RKO (cell line): ENCODE measurements around the gene PPARG.
"Not testable (repeated sequence)": the region's sequence is repeated elsewhere in the genome, so short reads cannot be mapped to it uniquely, and the experiment has no call there.

Experiments
- DNase-seq: peaks from one replicate; pipeline ENCODE4 v3.0.0-alpha.2; 2016; ENCODE audit warnings: low spot score

PPARG gene

GRCh38 chr3:12443781-12444522, 155.1 kb downstream of the PPARG start:
- DNase-seq = no peak

DNA sequence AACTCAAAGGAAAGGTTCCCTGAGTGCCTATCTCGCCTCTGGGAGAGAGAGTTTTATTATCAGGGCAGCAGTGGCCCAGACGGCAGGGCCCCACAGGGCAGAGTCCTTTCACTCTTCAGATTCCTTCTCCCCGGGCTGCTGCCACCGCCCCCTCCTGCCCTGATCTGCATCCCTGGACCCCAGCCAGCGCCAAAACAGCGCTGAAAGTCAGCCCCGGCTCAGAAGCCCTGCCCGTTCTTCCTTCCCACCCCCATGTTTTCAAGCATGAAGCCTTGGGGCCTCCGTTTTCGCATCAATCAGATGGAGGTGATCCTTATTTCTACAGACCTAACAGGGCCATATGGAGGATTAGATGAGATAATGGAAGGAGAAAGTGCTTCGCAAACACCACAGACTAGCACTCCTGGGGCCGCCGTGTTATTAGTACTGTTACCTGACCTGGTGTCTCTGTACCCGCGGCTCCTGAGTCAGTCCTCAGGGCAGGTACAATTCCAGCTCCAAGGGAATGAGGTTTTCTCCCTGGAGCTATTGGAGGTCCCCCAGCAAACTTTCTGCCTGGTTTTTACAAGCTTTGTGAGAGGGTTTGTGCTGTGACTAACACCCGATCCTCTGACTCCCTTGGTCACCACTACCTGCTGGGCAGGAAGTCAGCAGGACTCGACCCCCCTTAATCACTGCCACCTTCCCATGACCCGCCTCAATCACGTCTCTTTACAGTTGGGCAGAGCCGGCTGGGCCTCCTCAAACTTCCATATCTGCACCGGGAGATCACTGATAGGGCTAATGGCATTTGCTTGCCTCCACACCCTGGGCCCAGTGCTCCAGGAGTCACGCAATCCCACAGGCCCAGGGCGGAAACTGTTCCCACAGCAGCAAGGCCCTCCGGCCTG, 156.0 kb downstream of the PPARG start:
- no peak for DNase-seq

DNA sequence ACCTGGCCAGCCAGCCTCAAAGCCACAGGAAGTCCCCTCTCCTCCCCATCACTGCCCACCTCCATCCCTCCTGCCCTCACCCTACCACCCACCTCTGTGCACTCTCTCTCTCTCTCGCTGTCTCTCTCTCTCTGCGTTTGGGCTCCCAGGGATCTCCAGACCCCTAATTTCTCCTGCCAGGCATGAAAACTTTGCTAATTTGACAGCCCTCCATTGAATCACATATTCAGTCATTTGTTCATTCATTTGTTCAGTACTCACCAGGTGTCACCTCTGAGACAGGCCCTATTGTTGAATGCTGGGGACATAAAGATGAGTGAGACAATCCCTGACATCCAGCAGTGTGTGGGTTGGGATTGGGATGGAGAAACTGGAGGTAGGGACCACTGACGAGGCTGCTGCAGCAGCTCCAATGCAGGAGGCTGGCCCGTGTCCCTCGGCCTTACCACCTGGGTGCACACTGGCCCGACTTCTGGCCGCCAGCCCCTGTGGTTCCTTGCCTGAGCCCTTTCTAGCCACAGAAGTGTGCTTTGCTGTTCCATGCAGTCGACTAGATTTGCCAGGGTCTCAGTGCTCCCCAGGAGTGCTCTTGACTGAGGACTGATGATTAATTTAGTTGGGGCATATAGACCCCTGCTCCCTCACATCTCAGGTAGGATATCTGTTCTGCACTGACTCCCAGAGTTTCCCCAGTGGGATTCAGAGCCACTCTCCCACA, 156.8 kb downstream of the PPARG start:
- no peak for DNase-seq

- no peak for DNase-seq
These were observed 157.4 kb downstream of the PPARG start for GRCh38 chr3:12446298-12446697.

GRCh38 chr3:12447075-12447474, 158.2 kb downstream of the PPARG start:
- no peak for DNase-seq

DNA sequence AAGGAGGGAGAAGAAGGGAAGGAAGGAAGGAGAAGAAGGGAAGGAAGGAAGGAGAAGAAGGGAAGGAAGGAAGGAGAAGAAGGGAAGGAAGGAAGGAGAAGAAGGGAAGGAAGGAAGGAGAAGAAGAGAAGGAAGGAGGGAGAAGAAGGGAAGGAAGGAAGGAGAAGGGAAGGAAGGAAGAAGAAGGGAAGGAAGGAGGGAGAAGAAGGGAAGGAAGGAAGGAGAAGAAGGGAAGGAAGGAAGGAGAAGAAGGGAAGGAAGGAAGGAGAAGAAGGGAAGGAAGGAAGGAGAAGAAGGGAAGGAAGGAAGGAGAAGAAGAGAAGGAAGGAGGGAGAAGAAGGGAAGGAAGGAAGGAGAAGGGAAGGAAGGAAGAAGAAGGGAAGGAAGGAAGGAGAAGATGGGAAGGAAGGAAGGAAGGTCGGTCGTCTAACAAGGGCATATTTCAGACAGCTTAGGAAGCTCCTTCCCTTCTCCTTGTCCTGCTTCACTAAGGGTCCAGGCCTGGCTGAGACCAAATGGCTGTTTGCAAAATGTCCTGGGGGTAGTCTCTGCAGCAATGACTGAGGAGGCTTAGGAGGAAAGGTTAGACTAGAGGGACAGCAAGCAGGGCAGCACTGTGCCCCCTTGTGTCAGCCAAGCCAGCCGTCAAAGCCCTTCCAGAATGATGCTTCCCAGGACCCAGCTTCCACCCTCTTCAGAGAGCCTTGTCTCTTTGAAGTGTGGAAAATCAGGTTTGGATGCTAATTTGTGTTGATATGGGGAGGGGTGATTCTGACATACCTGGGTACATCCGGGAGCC, 159.7 kb downstream of the PPARG start:
- DNase-seq = not testable (repeated sequence)

GRCh38 chr3:12449889-12450682, 161.2 kb downstream of the PPARG start:
- no peak for DNase-seq

GRCh38 chr3:12451481-12451880, 162.6 kb downstream of the PPARG start:
- DNase-seq = no peak

- DNase-seq = no peak
These were observed 163.1 kb downstream of the PPARG start for GRCh38 chr3:12451960-12452359.

GRCh38 chr3:12452361-12453330, 163.8 kb downstream of the PPARG start:
- DNase-seq = no peak

- peak; percentile 37 for DNase-seq
These were observed 165.4 kb downstream of the PPARG start for GRCh38 chr3:12454076-12454815.

- no peak for DNase-seq
These were observed 165.9 kb downstream of the PPARG start for GRCh38 chr3:12454816-12455121.

GRCh38 chr3:12455740-12456139, 166.9 kb downstream of the PPARG start:
- no peak for DNase-seq

DNA sequence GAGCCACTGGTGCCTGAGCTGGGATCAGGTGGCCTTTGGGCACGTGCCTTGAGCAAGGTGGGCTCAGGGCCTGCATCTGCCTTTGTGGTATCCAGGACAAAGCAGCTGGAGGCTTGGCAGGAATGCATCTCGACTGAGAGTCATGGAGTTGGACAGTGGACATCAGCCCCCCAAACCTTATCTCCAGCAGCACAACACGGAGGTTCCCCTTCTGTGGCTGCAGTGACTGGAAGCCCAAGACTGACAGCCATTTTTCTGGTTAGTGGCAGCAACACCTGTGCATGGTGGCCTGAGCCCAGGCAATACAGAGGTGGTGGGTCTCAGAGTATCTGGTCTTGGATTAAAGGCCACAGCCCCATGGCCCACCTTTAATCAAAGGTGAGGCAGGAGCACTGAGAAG, 167.6 kb downstream of the PPARG start:
- DNase-seq = no peak

DNA sequence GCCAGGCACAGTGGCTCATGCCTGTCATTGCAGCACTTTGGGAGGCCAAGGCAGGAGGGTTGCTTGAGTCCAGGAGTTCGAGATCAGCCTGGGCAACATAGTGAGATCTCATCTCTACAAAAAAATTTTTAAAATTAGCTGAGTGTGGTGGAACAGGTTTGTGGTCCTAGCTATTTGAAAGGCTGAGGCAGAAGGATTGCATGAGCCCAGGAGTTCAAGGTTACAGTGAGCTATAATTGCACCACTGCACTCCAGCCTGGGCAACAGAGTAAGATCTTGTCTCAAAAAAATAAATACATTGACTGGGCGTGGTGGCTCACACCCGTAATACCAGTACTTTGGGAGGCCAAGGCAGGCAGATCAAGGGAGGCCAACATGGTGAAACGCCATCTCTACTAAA, 168.5 kb downstream of the PPARG start:
- DNase-seq = not testable (repeated sequence)

DNA sequence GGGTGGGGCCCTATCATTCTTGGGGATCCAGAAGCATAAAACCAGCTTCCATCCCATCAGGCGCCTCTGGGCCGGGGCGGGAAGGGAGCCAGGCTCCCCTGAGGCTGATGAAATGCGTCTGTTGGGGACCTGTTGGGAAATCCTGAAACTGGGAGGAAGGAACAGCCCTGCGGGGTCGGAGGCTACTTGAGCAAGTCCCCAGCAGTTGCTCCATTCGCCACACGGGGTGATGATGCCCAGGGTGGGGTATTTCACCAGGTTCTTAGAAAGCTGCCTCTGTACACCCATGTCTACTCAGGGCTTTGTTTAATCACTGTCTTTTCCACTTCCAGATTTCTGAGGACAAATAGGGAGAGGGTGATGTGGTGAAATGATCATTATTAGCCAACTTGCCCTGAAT, 170.0 kb downstream of the PPARG start:
- DNase-seq = no peak

- DNase-seq = no peak
These were observed 171.3 kb downstream of the PPARG start for GRCh38 chr3:12460127-12460526.

GRCh38 chr3:12461097-12461649, 172.3 kb downstream of the PPARG start:
- DNase-seq = no peak
